H1 (cell line): ENCODE results near the gene OSBPL6. TPM values are rescaled to one million over a fixed set of nuclear protein-coding genes. Genes with fewer than 3 reads are reported as not detected.

Experiments
- CTCF ChIA-PET: fragments of 300-600 bp; sonication (Branson Sonifier 250); formaldehyde crosslinking; loops from one replicate; lab custom pipeline; 2021; ENCODE audit not compliant: partially characterized antibody; lab: Charles Lee
- POLR2A ChIA-PET: fragments of 300-600 bp; sonication (Branson Sonifier 250); formaldehyde crosslinking; loops from one replicate; lab custom pipeline; 2021; ENCODE audit warnings: inconsistent platforms; ENCODE audit not compliant: partially characterized antibody; lab: Charles Lee
- DNase-seq, 2 experiments: peaks; one replicate each; pipeline versions ENCODE4 v3.0.0 to v3.0.0-alpha.2; 2010 to 2022; ENCODE audit warnings: low spot score in 2 of 2, low read depth in 1 of 2, mixed read lengths in 1 of 2
- FAIRE-seq: peaks from 2 replicates; lab custom pipeline; 2011; peaks lifted over from hg19 to GRCh38; lab: Jason Lieb, UNC
- H2AFZ ChIP-seq: 2 replicates; pipeline ENCODE4 v1.8.1; 2012; ENCODE audit warnings: low read length, inconsistent platforms
- H2AK5ac ChIP-seq: 2 replicates; pipeline ENCODE4 v1.6.1; 2013; ENCODE audit warnings: low read depth, low read length
- H2BK120ac ChIP-seq: replicated peaks from 2 replicates; pipeline ENCODE3; 2013; ENCODE audit warnings: low read depth, low read length, inconsistent platforms
- H2BK12ac ChIP-seq: 2 replicates; pipeline ENCODE4 v1.6.1; 2013; ENCODE audit warnings: low read depth, low read length
- H2BK15ac ChIP-seq: 2 replicates; pipeline ENCODE4 v1.6.1; 2013; ENCODE audit warnings: low read length
- H2BK20ac ChIP-seq: 2 replicates; pipeline ENCODE4 v1.6.1; 2013; ENCODE audit warnings: low read length
- H2BK5ac ChIP-seq: 2 replicates; pipeline ENCODE4 v1.6.1; 2013; ENCODE audit warnings: low read depth, low read length
- H3K14ac ChIP-seq: 2 replicates; pipeline ENCODE4 v1.6.1; 2013; ENCODE audit warnings: inconsistent platforms; ENCODE audit not compliant: insufficient read length
- H3K18ac ChIP-seq: 2 replicates; pipeline ENCODE4 v1.6.1; 2013; ENCODE audit warnings: low read length; ENCODE audit errors: extremely low read depth
- H3K23ac ChIP-seq: 2 replicates; pipeline ENCODE4 v1.6.1; 2013; ENCODE audit warnings: inconsistent platforms; ENCODE audit not compliant: insufficient read length
- H3K23me2 ChIP-seq: 2 replicates; pipeline ENCODE4 v1.6.1; 2013; ENCODE audit warnings: low read depth, low read length
- H3K27ac ChIP-seq: 2 replicates; pipeline ENCODE4 v1.6.1; 2011; ENCODE audit warnings: low read depth, low read length, inconsistent platforms
- H3K27me3 ChIP-seq, 4 experiments: replicated peaks in 1 of 4; 1 replicate in 1 of 4; 2 replicates in 3 of 4; pipeline versions ENCODE4 v1.6.1 to v1.8.1; 2011 to 2013; ENCODE audit warnings: low read length in 3 of 4, mild to moderate bottlenecking in 3 of 4, inconsistent platforms in 2 of 4, mixed read lengths in 2 of 4, moderate library complexity in 1 of 4; ENCODE audit not compliant: control insufficient read depth in 3 of 4, insufficient read depth in 3 of 4; ENCODE audit errors: extremely low read depth in 1 of 4
- H3K36me3 ChIP-seq, 4 experiments: 2 replicates each; pipeline versions ENCODE4 v1.6.1 to v1.8.1; 2011 to 2013; ENCODE audit warnings: mild to moderate bottlenecking in 4 of 4, low read length in 3 of 4, moderate library complexity in 2 of 4, control low read depth in 1 of 4, inconsistent platforms in 1 of 4; ENCODE audit not compliant: insufficient read depth in 4 of 4, control insufficient read depth in 2 of 4
- H3K4ac ChIP-seq: replicated peaks from 2 replicates; pipeline ENCODE3; 2013; ENCODE audit warnings: low read length, low read depth, mixed read lengths, inconsistent platforms; ENCODE audit not compliant: insufficient read length
- H3K4me1 ChIP-seq, 4 experiments: replicated peaks in 1 of 4; 1 replicate in 1 of 4; 2 replicates in 3 of 4; pipeline versions ENCODE4 v1.6.1 to v1.8.1; 2011 to 2013; ENCODE audit warnings: low read length in 3 of 4, inconsistent platforms in 2 of 4, mixed read lengths in 1 of 4; ENCODE audit not compliant: insufficient read depth in 4 of 4, control insufficient read depth in 3 of 4
- H3K4me2 ChIP-seq, 2 experiments: 2 replicates each; pipeline versions ENCODE4 v1.6.1 to v1.8.1; 2011 to 2013; ENCODE audit warnings: low read depth in 2 of 2, low read length in 2 of 2, control low read depth in 1 of 2, inconsistent platforms in 1 of 2, mild to moderate bottlenecking in 1 of 2; ENCODE audit not compliant: insufficient read depth in 1 of 2
- H3K4me3 ChIP-seq, 4 experiments: fragments of 200-600, 300-600 bp in 1 of 4; sonication (generic), shearing (Covaris generic), sonication (Bioruptor Twin) in 1 of 4; 2 replicates each; pipeline versions ENCODE4 v1.5.1 to v1.8.1; 2011 to 2016; ENCODE audit warnings: low read length in 4 of 4, low read depth in 3 of 4, control low read depth in 2 of 4, inconsistent platforms in 2 of 4, mild to moderate bottlenecking in 2 of 4, mixed read lengths in 1 of 4, moderate library complexity in 1 of 4; ENCODE audit not compliant: insufficient read depth in 2 of 4; ENCODE audit errors: extremely low read depth in 1 of 4
- H3K56ac ChIP-seq: replicated peaks from 2 replicates; pipeline ENCODE3; 2013; ENCODE audit warnings: low read depth, mild to moderate bottlenecking, mixed read lengths, low read length, inconsistent platforms; ENCODE audit not compliant: insufficient read length
- H3K79me1 ChIP-seq: 2 replicates; pipeline ENCODE4 v1.6.1; 2013; ENCODE audit warnings: low read depth, low read length, control low read depth
- H3K79me2 ChIP-seq, 2 experiments: 2 replicates each; pipeline versions ENCODE4 v1.6.1 to v1.8.1; 2012 to 2013; ENCODE audit warnings: low read length in 2 of 2, mild to moderate bottlenecking in 2 of 2, inconsistent platforms in 1 of 2; ENCODE audit not compliant: insufficient read depth in 2 of 2, control insufficient read depth in 1 of 2
- H3K9ac ChIP-seq, 4 experiments: replicated peaks in 1 of 4; 1 replicate in 1 of 4; 2 replicates in 3 of 4; pipeline versions ENCODE4 v1.6.1 to v1.8.1; 2011 to 2013; ENCODE audit warnings: low read depth in 3 of 4, low read length in 3 of 4, control low read depth in 2 of 4, mild to moderate bottlenecking in 2 of 4, moderate library complexity in 2 of 4, inconsistent platforms in 1 of 4; ENCODE audit errors: extremely low read depth in 1 of 4
- H3K9me3 ChIP-seq, 2 experiments: 2 replicates each; pipeline versions ENCODE4 v1.6.1 to v1.8.1; 2012 to 2013; ENCODE audit warnings: mild to moderate bottlenecking in 2 of 2, moderate library complexity in 2 of 2, control low read depth in 1 of 2, inconsistent platforms in 1 of 2, low read depth in 1 of 2, low read length in 1 of 2, mixed read lengths in 1 of 2; ENCODE audit not compliant: insufficient read depth in 2 of 2
- H4K20me1 ChIP-seq, 2 experiments: replicated peaks in 1 of 2; 2 replicates each; pipeline versions ENCODE3 to v1.8.1; 2011 to 2013; ENCODE audit warnings: inconsistent platforms in 2 of 2, low read length in 2 of 2, mild to moderate bottlenecking in 1 of 2; ENCODE audit not compliant: insufficient read depth in 2 of 2, control insufficient read depth in 1 of 2
- H4K5ac ChIP-seq: 2 replicates; pipeline ENCODE4 v1.6.1; 2013; ENCODE audit warnings: low read length, low read depth, mixed read lengths, inconsistent platforms; ENCODE audit not compliant: insufficient read length
- H4K8ac ChIP-seq: 2 replicates; pipeline ENCODE4 v1.8.0; 2013; ENCODE audit warnings: mild to moderate bottlenecking, moderate library complexity, low read length, inconsistent platforms; ENCODE audit not compliant: insufficient read depth; ENCODE audit errors: extremely low read depth
- H4K91ac ChIP-seq: replicated peaks from 2 replicates; pipeline ENCODE3; 2013; ENCODE audit warnings: low read length, mixed read lengths, inconsistent platforms; ENCODE audit not compliant: insufficient read length
- EZH2 ChIP-seq: fragments of 200-600 bp; sonication (generic); IDR thresholded peaks from 2 replicates; pipeline ENCODE4 v1.7.1; 2012; ENCODE audit warnings: low read depth, mild to moderate bottlenecking, moderate library complexity, low read length, inconsistent platforms; ENCODE audit not compliant: severe bottlenecking
- TCF12 ChIP-seq: IDR thresholded peaks from 2 replicates; pipeline ENCODE4 v1.6.1; 2011; ENCODE audit warnings: low read depth, mild to moderate bottlenecking, low read length
- WGBS, 2 experiments: shearing (Covaris generic) in 1 of 2; methylation state at CpG; one replicate each; pipeline versions ENCODE4 v1.1.6 to v1.1.7; 2013 to 2015; ENCODE audit warnings: low lambda C conversion rate in 2 of 2, mixed read lengths in 2 of 2, inconsistent platforms in 1 of 2, low coverage in 1 of 2, missing lambda C conversion rate in 1 of 2; ENCODE audit not compliant: insufficient replicate concordance in 2 of 2, insufficient coverage in 1 of 2, insufficient read length in 1 of 2; ENCODE audit errors: extremely low coverage in 1 of 2, missing lambda C conversion rate in 1 of 2; 5-methylcytosine and 5-hydroxymethylcytosine counted together
- polyA plus RNA-seq, 7 experiments: library from polyadenylated mRNA; depleted of rRNA in 3 of 7; stranded (reverse) in 5 of 7; unstranded in 2 of 7; fragments of >200 nt in 5 of 7; fragments of 200-250 nt in 2 of 7; gene quantifications; 1 replicate in 5 of 7; 2 replicates in 1 of 7; 4 replicates in 1 of 7; pipeline versions ENCODE4 v1.2.1 to v1.2.3, GENCODE V29; 2011 to 2013; ENCODE audit warnings: missing spikeins in 2 of 7, mixed read lengths in 2 of 7
- total RNA-seq: library from RNA; stranded (reverse); fragmentation: NEBNext Ultra II Directional; extraction: Animal tissue kit (Norgen Biotek cat#: 25700); gene quantifications from 2 replicates; pipeline ENCODE4 v1.2.1, GENCODE V29; 2021

Gene OSBPL6
- total and polyA plus RNA-seq, 2 of the 8 experiments (the other 6 are each of a cell fraction or from before 2014, with no cell fraction given), result 1.7 to 5.6 TPM

DNA sequence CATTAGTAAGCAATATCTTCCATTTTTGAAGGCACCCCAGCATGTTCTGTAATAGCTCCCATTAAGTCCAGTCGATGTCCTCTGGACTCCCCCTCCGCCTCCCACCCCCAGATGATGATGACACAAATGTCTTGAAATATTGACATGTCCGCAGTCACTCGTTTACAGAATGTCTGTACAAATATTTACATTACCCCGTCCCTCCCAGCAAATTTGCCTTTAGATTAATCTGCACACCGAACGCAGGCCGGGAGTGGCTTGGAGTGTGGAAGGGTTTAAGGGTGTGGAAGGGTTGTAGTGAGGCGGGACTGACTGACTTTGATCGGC, 853 bp upstream of the OSBPL6 start:
- H3K4me2 ChIP-seq, result peak overlapping the region; percentile 86 to 92
- no peak overlapping the region for H2BK5ac ChIP-seq
- CTCF ChIA-PET, result interaction anchor here (1.4 kb wide), 1 partner anchor 15 kb away, joined by 6 read pairs; no protein-coding TSS in a partner anchor
- H3K18ac ChIP-seq, result no peak overlapping the region
- no peaks in the 10 kb centered on the region for H3K9me3 ChIP-seq
- no peak overlapping the region for H3K56ac ChIP-seq
- peaks cover 16% of the 10 kb centered on the region; the same call in 1 of the 2 replicates for H3K23me2 ChIP-seq
- H4K91ac ChIP-seq, result no peak overlapping the region
- H2BK15ac ChIP-seq, result peak overlapping the region; percentile 16; the same call in 1 of the 2 replicates
- H3K27me3 ChIP-seq, result peaks cover 9 to 40% (median 31%) of the 10 kb centered on the region in 4 experiments
- no peak overlapping the region for H3K23ac ChIP-seq
- POLR2A ChIA-PET, result interaction anchor here (0.9 kb wide), 1 partner anchor 16 kb away, joined by 3 read pairs; no protein-coding TSS in a partner anchor
- no peak overlapping the region for H2BK12ac ChIP-seq
- no peaks in the 10 kb centered on the region for H3K79me1 ChIP-seq
- H3K9ac ChIP-seq, result peak overlapping the region in 1 of 4 experiments; percentile 54; a peak in 1 of 7 replicates
- H2BK120ac ChIP-seq, result no peak overlapping the region
- H2BK20ac ChIP-seq, result no peak overlapping the region
- 27% methylated on average over 10 of the region's 10 CpGs; no CpG with 5 or more reads in 1 of the 2 experiments for WGBS, 2 experiments
- 0 out of 2 replicates have a peak overlapping the region, but pooled peaks have one; percentile 24 for H2AFZ ChIP-seq
- H4K20me1 ChIP-seq, result peaks cover 0 to 9% of the 10 kb centered on the region in 2 experiments
- no peak overlapping the region for H3K4ac ChIP-seq
- H4K8ac ChIP-seq, result no peak overlapping the region
- no peak for TF ChIP-seq TCF12
- TF ChIP-seq EZH2, result peak; percentile 40
- H3K36me3 ChIP-seq, result no peaks in the 10 kb centered on the region
- no peaks in the 10 kb centered on the region; a peak in 1 of 7 replicates for H3K4me1 ChIP-seq
- no peak for DNase-seq
- no peak overlapping the region for H3K27ac ChIP-seq
- H3K14ac ChIP-seq, result no peak overlapping the region
- no peak for FAIRE-seq
- no peak overlapping the region for H4K5ac ChIP-seq
- H3K4me3 ChIP-seq, result peak overlapping the region; percentile 64 to 92 (median 72); a peak in 7 of 8 replicates
- no peaks in the 10 kb centered on the region for H3K79me2 ChIP-seq
- H2AK5ac ChIP-seq, result no peak overlapping the region
